Activated CD8-positive, alpha-beta memory T cell treated with anti-CD3 and anti-CD28 coated beads for 36 hours (primary cell): ENCODE data around the gene AKT1. TPM values are rescaled to one million over a fixed set of nuclear protein-coding genes. Genes with fewer than 3 reads are reported as not detected.

Source experiments
- CTCF ChIA-PET: fragments of 350-600 bp; sonication (Branson Sonifier 250); formaldehyde crosslinking; loops from one replicate; lab custom pipeline; 2021; ENCODE audit warnings: antibody characterized with exemption; lab: Charles Lee
- POLR2A ChIA-PET: fragments of 350-600 bp; sonication (Branson Sonifier 250); formaldehyde crosslinking; loops from one replicate; lab custom pipeline; 2021; ENCODE audit warnings: antibody characterized with exemption; lab: Charles Lee
- total RNA-seq, 2 experiments: library from RNA; stranded (reverse); gene quantifications; one replicate each; pipeline ENCODE4 v1.2.3, GENCODE V29; 2021

The AKT1 gene
- total RNA-seq, 2 experiments from 2014 or later = 155 to 173 TPM

DNA sequence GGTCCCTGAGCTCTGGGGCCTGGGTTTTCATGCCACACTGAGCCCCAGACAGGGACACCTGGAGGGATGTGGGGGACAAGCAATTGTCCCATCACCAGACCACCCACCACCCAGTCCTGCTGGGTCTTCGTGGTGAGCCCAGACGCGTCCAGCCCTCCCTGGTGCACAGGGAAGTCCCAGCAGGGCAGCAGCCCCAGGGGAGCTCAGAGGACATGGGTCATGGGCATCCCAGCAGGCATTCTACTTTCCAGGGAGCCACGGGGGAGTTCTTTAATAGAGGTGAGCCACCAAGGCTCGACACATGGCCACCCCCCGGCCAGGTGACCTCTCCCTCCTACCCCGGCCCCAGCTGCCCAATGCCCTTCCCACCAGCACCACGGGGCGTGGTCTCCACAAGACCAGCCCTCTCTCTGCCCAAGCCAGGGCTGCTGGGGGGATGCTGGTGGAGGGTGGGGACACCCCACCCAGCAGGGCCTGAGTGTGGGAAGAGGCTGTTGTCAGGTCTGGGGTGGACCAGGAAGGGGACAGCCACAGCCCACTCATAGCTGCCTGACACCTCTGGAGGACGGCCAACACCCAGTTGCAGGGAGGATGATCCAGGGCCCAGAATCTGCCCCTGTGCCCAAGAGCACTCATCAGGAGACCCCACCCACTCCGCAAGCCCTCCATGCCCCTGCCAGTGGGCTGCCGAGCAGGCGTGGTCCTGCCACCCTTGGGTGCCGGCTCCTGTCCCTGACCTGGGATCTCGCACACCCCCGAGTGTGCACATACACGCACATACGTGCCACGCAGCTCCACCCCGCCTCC, 14.1 kb downstream of the AKT1 start:
- ChIA-PET POLR2A (no interaction called here), CTCF (interaction anchor here (3.1 kb wide), 1 partner anchor 13 kb away, joined by 12 read pairs; no protein-coding TSS in a partner anchor)

DNA sequence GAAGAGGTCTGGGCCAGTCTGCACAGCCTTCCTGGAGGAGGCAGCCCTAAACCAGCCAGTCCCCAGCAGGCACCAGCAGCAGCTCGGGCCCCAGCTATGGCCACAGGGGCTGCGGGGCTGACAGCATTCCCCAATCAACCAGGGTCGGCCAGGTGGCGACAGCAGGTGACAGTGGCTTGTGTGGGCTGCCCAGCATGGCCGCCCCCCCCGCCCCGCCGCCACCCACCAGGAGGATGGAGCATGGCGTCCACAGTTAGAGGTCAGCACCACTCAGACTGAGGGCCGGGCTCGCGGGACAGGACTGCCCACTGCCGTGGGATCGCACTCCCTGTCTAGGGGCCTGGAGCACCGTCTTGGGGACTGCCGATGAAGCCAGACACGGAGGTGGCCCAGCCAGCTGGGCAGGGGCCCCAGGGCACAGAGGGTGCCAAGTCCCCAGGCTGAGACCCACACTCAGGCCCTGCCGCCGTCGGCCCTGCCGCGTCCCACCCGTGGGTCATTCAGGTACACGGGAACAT, 15.0 kb downstream of the AKT1 start:
- CTCF ChIA-PET = interaction anchor here (0.6 to 3.1 kb wide), 2 partner anchors 12 to 351 kb away, joined by 3 to 12 read pairs; no protein-coding TSS in a partner anchor
- POLR2A ChIA-PET = no interaction called here

DNA sequence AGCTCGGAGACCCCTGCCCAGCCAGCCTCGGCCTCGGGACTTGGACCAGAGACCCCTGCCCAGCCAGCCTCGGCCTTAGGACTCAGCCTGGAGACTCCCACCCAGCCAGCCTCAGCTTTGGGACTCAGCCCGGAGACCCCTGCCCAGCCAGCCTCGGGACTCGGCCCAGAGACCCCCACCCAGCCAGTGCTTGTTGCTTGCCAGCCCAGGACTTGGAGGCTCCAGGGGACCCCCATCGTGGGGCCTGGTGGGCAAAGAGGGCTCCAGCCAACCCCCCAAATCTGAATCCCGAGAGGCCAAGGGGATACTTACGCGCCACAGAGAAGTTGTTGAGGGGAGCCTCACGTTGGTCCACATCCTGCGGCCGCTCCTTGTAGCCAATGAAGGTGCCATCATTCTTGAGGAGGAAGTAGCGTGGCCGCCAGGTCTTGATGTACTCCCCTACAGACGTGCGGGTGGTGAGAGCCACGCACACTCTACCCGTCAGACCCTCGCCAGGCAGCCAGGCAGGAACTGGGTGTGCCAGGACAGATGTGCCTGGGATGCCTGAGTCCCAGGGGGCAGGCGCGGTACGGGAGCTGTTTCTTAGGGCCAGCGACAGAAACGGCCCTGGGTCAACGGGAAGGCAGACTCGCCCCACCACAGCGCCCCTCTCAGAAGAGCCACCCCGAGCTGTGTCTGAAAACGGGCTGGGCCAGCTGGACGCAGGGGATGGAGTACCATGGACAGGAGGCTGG, 15.6 kb downstream of the AKT1 start:
- POLR2A ChIA-PET = interaction anchor here (0.6 kb wide), 1 partner anchor 221 kb away, joined by 3 read pairs; no protein-coding TSS in a partner anchor
- CTCF ChIA-PET = interaction anchor here (0.6 to 3.1 kb wide), 3 partner anchors 9 to 351 kb away, joined by 3 to 12 read pairs (median 3); no protein-coding TSS in a partner anchor

DNA sequence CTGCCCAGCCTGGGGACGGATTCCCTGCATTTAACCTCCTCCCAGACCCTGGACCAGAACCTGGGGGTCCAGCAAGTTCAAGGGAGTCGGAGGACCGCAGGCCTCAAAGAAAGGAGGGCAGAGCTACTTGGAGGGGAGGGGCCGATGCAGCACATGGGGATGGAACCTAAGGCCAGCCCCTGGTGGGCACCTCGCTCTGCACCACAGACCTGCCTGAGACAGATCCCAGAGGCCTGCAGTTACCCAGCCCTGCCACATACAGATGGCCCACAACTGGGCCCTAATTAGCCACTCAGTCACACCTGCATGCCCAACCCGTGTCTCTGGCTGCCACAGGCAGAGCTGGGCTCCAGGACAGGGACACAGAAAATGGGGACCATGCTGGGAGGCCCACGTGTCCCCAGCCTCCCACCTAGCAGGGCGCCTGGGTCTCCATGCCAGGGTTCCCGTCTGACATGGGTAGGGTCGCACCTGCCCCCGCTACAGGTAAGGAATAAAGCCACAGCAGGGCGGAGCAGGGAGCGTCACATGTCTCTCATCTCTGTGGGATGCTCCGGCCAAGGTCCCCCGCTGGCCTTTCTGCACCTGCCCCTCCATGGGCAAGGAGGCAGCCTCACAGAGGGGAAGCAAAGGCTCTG, 16.7 kb downstream of the AKT1 start:
- ChIA-PET POLR2A (no interaction called here), CTCF (interaction anchor here (1.1 to 3.1 kb wide), 3 partner anchors 8 to 12 kb away, joined by 3 to 12 read pairs (median 3); no protein-coding TSS in a partner anchor)

DNA sequence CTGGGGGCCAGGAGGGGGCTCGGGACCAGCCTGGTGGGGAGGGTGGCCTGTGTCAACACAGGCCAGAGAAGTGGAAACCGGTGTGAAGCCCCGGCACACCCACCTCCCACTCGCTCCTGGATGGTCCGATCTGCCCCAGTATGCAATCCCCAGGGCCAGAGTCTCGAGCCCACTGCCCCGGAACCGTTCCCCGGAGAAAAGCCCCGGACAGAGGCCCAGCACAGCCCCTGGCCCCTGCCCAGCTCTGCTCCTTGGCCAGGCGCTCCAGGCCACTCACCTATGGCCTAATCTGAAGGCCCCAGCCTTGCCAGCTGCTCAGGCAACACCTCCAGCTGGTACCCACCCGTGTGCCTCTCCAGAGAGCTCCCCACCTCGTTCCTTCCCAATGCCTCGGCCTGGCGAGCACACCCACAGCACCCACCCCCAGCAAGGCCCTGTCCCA, 17.7 kb downstream of the AKT1 start:
- ChIA-PET CTCF (interaction anchor here (0.6 to 1.1 kb wide), 2 partner anchors 9 to 284 kb away, joined by 4 read pairs; no protein-coding TSS in a partner anchor), POLR2A (no interaction called here)

DNA sequence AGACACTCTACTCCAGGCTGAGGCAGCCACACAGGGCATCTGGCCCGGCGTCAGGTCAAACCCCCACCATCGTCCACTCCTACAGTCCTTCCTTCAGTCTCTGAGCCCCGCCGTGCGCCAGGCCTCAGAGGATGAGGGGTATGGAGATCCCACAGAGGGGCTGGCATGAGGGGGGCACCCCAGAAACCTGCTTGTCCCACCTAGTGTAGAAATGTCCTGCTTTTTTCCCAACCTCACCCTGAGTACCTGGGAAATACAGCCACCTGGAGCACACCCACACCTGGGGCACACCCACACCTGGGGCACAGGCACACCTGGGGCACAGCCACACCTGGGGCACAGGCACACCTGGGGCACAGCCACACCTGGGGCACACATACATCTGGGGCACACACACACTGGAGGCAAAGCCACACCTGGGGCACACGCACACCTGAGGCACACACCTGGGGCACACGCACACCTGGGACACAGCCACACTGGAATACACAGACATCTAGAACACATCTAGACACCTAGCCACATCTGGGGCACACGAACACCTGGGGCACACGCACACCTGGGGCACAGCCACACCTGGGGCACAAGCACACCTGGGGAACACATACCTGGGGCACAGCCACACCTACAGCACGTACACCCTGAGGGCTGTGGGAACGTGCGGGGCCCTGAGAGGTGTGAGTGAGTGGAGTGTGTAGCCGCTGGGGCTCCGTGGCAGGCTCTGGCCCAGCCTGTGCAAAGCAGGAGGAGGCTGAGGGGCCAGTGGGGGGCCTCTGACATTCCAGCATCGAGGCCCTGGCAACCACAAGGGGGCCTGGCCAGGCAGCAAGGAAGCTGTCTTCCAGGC, 18.4 kb downstream of the AKT1 start:
- ChIA-PET CTCF (interaction anchor here (0.6 to 1.1 kb wide), 2 partner anchors 9 to 285 kb away, joined by 4 read pairs; no protein-coding TSS in a partner anchor), POLR2A (no interaction called here)

DNA sequence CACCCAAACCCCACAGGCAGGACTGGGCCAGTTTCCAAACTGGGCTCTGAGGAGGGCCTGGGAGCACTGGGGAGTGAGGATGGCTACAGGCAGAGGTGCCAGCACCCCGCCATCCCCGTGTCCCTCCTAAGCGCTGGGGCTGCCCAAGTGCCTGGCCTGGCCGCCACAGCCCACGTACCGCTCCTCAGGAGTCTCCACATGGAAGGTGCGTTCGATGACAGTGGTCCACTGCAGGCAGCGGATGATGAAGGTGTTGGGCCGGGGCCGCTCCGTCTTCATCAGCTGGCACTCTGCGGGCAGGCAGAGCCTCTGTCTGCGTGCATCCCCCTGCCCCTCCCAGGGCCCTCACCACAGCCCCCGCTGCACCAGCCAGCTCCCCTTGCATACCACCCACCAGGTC, 19.1 kb downstream of the AKT1 start:
- ChIA-PET CTCF (no interaction called here), POLR2A (interaction anchor here (0.7 kb wide), 1 partner anchor 18 kb away, joined by 6 read pairs; no protein-coding TSS in a partner anchor)

DNA sequence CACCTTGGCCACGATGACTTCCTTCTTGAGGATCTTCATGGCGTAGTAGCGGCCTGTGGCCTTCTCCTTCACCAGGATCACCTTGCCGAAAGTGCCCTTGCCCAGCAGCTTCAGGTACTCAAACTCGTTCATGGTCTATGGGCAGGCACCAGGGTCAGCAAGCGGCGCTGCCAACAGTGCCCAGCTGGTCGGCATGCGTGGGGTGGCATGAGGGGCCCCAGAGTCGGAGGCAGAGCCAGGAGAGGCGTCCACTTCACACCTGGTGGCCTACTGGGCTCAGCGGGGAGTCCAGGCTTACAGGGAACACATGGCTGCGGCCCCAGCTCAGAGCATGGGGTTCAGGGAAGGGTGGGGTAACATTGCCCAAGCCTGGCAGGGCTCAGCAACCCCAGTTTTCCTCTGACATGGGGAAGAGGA, 20.5 kb downstream of the AKT1 start:
- POLR2A ChIA-PET = no interaction called here
- CTCF ChIA-PET = no interaction called here

DNA sequence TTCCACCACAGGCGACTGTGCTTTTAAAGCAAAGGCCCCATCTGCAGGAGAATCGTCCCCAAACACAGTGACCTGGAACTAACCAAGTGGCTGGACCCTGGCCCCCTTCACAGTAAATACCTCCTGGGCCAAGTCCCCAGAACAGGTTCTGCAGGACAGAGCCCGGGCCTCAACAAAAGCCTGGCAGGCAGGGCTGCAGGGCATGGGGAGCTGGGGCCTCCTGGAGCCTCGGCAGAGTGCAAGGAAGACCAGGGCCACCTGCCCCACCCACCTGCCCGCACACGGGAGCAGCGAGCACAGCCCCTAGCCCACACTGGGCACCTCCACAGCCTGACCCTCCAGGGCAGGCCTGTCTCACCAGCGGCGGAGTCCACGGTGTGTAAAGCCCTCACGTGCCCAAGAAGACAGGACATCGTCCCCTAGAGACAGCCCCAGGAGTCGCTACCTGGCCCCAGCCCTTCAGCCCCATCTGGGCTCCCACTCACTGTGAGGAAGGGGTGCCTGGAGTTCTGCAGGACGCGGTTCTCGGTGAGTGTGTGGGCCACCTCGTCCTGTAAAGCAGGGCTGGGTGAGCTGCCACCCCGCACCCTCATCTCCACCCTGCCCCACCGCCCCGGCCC, 21.0 kb downstream of the AKT1 start:
- POLR2A ChIA-PET = no interaction called here
- CTCF ChIA-PET = no interaction called here

DNA sequence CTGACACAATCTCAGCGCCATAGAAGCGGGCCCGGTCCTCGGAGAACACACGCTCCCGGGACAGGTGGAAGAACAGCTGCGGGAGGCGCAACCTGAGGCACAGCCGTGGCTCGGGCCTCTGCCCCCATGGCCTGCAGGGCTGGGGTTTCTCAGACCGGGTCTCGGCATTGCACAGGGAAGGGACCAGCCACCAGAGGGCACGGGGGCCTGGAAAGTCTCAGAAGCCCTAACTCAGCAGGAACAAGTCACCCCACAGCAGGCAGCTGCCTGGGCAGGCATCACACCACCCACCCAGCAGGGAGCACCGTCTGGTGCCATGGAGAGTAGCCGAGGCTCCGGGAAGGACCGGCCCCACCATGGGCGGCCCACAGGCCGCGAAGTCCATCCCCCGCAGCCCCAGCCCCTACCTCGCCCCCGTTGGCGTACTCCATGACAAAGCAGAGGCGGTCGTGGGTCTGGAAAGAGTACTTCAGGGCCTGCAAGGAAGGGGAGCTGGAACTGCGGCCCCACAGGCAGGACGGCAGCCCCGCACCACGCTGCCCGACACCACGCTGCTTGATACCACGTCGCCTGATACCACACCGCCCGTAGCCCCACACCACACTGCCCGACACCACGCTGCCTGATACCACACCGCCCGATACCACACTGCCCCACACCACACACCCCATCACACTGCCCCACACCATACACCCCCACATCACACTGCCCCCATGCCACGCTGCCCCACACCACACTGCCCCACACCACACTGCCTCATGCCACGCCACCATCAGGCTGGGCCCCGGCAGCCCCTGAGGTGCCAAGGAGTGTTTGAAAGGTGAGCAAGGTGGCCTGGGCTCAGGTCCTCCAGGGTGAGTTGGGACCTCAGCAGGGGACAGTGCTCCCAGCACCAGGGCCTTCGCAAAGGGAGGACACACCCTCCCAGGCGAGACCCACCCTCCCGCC, 21.8 kb downstream of the AKT1 start:
- CTCF ChIA-PET = interaction anchor here (1.5 kb wide), 1 partner anchor 52 kb away, joined by 3 read pairs; no protein-coding TSS in a partner anchor
- POLR2A ChIA-PET = no interaction called here

DNA sequence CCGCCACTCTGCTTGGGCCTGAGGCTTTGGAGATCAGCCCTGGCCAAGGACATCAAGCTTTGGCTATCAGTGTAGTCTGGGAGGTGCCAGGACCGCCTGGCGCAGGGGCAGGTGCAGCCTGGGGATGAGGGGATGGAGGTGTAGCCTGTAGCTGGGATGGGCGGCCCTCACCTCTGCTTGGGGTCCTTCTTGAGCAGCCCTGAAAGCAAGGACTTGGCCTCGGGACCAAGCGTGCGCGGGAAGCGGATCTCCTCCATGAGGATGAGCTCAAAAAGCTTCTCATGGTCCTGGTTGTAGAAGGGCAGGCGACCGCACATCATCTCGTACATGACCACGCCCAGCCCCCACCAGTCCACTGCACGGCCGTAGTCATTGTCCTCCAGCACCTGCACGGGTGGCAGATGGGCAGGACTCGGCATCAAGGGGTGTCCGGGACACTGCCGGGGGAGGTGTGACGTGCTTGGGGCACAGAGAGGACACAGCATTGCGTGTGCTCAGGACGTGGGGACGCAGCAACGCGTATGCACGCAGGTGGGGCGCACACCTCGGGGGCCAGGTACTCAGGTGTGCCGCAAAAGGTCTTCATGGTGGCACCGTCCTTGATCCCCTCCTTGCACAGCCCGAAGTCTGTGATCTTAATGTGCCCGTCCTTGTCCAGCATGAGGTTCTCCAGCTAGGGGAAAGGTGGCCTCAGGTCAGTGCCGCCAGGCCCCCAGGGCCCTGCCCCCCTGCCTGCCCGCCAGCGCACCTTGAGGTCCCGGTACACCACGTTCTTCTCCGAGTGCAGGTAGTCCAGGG, 22.6 kb downstream of the AKT1 start:
- CTCF ChIA-PET = interaction anchor here (1.5 kb wide), 1 partner anchor 53 kb away, joined by 3 read pairs; no protein-coding TSS in a partner anchor
- POLR2A ChIA-PET = no interaction called here

DNA sequence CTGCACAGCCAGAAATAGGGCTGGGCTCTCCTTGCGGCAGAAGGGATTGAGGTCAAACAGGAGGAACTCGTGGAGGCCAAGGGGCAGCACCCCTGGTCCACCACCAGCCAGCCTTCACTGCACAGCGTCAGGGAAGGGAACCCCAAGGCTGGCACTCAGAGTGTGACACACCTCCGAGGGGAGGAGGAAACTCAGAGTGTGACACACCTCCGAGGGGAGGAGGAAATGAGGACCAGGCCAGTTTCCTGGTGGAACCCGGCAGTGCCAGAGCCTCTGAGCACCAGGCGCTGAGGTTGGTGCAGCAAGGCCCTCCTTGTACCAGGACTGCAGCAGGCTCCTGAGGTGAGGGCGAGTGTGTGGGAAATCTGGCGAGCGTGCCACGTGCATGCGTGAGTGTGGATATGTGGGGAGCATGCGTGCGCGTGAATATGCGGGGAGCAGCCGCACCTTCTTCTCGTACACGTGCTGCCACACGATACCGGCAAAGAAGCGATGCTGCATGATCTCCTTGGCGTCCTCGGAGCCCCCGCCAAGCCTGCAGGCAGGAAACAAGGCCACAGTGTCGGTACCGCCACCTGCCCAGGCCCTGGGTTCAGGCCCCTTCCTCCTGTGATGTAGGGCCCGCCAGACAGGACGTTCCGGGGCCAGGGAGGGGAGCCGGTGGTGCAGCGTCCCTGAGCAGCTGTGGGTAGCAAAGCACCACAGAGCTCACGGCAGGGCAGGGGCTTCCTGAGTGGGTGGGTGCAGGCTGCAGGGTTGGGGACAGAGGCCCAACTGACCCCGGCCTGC, 23.4 kb downstream of the AKT1 start:
- ChIA-PET CTCF (interaction anchor here (0.6 to 2.0 kb wide), 2 partner anchors 19 to 282 kb away, joined by 4 to 8 read pairs; no protein-coding TSS in a partner anchor), POLR2A (no interaction called here)

DNA sequence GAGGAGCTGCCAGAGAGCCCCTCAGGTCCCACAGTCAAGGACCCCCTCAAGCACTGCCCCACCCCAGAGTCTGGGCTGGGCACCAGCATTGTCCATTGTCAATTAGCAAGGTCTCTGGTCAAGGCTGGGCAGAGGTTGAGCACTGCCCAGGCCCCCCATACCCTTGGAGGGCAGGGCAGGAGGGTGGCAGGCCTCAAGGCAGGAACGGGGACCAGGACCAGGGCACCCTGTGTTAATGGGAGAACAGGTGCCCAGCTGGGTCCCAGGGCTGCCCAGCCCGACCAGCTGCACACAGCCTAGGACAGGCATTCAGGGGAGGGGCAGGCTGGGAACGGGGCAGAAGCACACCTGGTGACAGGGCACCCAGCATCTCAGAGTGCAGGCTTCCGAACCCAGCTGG, 24.2 kb downstream of the AKT1 start:
- ChIA-PET CTCF (interaction anchor here (0.9 to 2.0 kb wide), 5 partner anchors 8 to 46 kb away, joined by 3 to 8 read pairs (median 5); partner anchors contain the start of genes SIVA1 and ZBTB42), POLR2A (no interaction called here)

DNA sequence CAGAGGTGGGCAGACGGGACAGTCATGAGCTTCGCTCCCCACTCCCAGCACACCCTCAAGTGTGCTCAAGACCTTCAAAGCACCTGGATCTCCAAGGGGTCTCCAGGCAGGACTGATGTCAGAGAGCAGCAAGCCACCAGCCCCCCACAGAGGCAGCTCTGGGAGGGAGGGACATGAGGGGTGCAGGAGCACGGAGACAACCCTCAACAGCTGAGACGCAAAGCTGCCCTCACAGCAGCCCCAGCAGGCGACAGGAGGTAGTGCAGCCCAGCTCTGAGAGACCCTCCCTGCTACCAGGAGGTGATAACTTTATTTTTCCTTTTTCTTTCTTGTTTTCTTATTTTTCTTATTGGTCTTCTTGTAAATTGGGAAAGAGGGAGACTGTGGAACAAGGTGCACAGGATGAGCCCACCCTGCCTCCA, 24.7 kb downstream of the AKT1 start:
- CTCF ChIA-PET = interaction anchor here (0.9 to 2.0 kb wide), 6 partner anchors 8 to 55 kb away, joined by 3 to 10 read pairs (median 6); partner anchors contain the start of genes SIVA1 and ZBTB42
- POLR2A ChIA-PET = no interaction called here
